Liver (tissue), 3 donors: ENCODE results near the gene PRDM1.

Source experiments
- CTCF ChIP-seq: fragments of 150-350 bp; IDR thresholded peaks from 2 replicates; pipeline ENCODE4 v1.5.1; 2017; ENCODE audit warnings: improper control_type of control experiment, low read depth, low read length; ENCODE audit not compliant: missing input control
- EGR1 ChIP-seq, 2 donors: IDR thresholded peaks; 2 replicates each; pipeline ENCODE4 v1.6.1; 2016 to 2018; ENCODE audit warnings: antibody characterized with exemption in 2 of 2, low read depth in 2 of 2
- JUND ChIP-seq, 2 donors: IDR thresholded peaks; 2 replicates each; pipeline ENCODE4 v1.6.1; 2016; ENCODE audit warnings: antibody characterized with exemption in 2 of 2
- NR2F2 ChIP-seq: IDR thresholded peaks from 2 replicates; pipeline ENCODE4 v1.6.1; 2016; ENCODE audit warnings: antibody characterized with exemption
- RAD21 ChIP-seq, 2 donors: IDR thresholded peaks; 2 replicates each; pipeline ENCODE4 v1.6.1; 2016; ENCODE audit warnings: antibody characterized with exemption in 2 of 2, mild to moderate bottlenecking in 2 of 2
- RXRA ChIP-seq, 2 donors: IDR thresholded peaks; 2 replicates each; pipeline ENCODE4 v1.6.1; 2017 to 2018; ENCODE audit warnings: antibody characterized with exemption in 2 of 2, mild to moderate bottlenecking in 1 of 2
- donor health status: healthy.
- donor health status: healthy.

- no peak for TF ChIP-seq EGR1 (IDR thresholded peaks at IDR 0.05; ENCODE audit: low read depth in 2 of 2)
- no peak for TF ChIP-seq CTCF
- no peak for TF ChIP-seq RAD21 (IDR thresholded peaks at IDR 0.05)
- TF ChIP-seq JUND (IDR thresholded peaks at IDR 0.05), result no peak
- no peak for TF ChIP-seq RXRA (IDR thresholded peaks at IDR 0.05)
- no peak for TF ChIP-seq NR2F2
These were observed 48.9 kb downstream of the PRDM1 start for GRCh38 chr6:106134906-106135634.
